Smooth muscle cell (in vitro differentiated cells): ENCODE measurements around the gene GRAP2. TPM values are rescaled to one million over a fixed set of nuclear protein-coding genes. Genes with fewer than 3 reads are reported as not detected.
A peak's percentile ranks its signal among the peaks of the same experiment; 100 is the strongest.
"Not testable (repeated sequence)": the region's sequence is repeated elsewhere in the genome, so short reads cannot be mapped to it uniquely, and the experiment has no call there.

Source experiments
- DNase-seq: peaks from one replicate; lab custom pipeline; 2025; ENCODE audit not compliant: unreplicated experiment; lab: John Stamatoyannopoulos, UW
- H2AFZ ChIP-seq: fragments of 200-600 bp; sonication (generic); 2 replicates; pipeline ENCODE4 v1.6.0; 2016; ENCODE audit warnings: antibody characterized with exemption, low read depth, mild to moderate bottlenecking
- H3F3A ChIP-seq: fragments of 200-600 bp; sonication (generic); 2 replicates; pipeline ENCODE4 v1.6.0; 2017; ENCODE audit warnings: antibody characterized with exemption, low read depth
- H3K27ac ChIP-seq: fragments of 200-600 bp; sonication (generic); 2 replicates; pipeline ENCODE4 v1.5.1; 2016; ENCODE audit warnings: low read depth, mild to moderate bottlenecking
- H3K27me3 ChIP-seq: fragments of 200-600 bp; sonication (generic); 2 replicates; pipeline ENCODE4 v1.6.1; 2016; ENCODE audit warnings: low read depth, mild to moderate bottlenecking
- H3K36me3 ChIP-seq: fragments of 200-600 bp; sonication (generic); 2 replicates; pipeline ENCODE4 v1.5.1; 2016; ENCODE audit warnings: low read depth
- H3K4me1 ChIP-seq: fragments of 200-600 bp; sonication (generic); 2 replicates; pipeline ENCODE4 v1.5.1; 2016; ENCODE audit warnings: low read depth
- H3K4me2 ChIP-seq: fragments of 200-600 bp; sonication (generic); 2 replicates; pipeline ENCODE4 v1.6.0; 2016; ENCODE audit warnings: mild to moderate bottlenecking
- H3K4me3 ChIP-seq: fragments of 200-600 bp; sonication (generic); 2 replicates; pipeline ENCODE4 v1.5.1; 2016; ENCODE audit warnings: mild to moderate bottlenecking
- H3K79me2 ChIP-seq: fragments of 200-600 bp; sonication (generic); 2 replicates; pipeline ENCODE4 v1.6.0; 2016; ENCODE audit warnings: low read depth, mild to moderate bottlenecking
- H3K9ac ChIP-seq: fragments of 200-600 bp; sonication (generic); 2 replicates; pipeline ENCODE4 v1.6.0; 2016; ENCODE audit warnings: low read depth
- H3K9me3 ChIP-seq: fragments of 200-600 bp; sonication (generic); replicated peaks from 2 replicates; pipeline ENCODE4 v1.5.1; 2016; ENCODE audit warnings: low read depth
- H4K20me1 ChIP-seq: fragments of 200-600 bp; sonication (generic); 2 replicates; pipeline ENCODE4 v1.6.0; 2016; ENCODE audit warnings: low read depth
- CTCF ChIP-seq: fragments of 200-600 bp; sonication (generic); IDR thresholded peaks from 2 replicates; pipeline ENCODE4 v1.5.1; 2017; ENCODE audit warnings: borderline replicate concordance, mild to moderate bottlenecking, antibody characterized with exemption; ENCODE audit not compliant: insufficient read depth, poor library complexity, severe bottlenecking
- WGBS: methylation state at CpG from one replicate; pipeline ENCODE4 v1.1.7; 2016; ENCODE audit warnings: low lambda C conversion rate; 5-methylcytosine and 5-hydroxymethylcytosine counted together
- polyA plus RNA-seq: library from polyadenylated mRNA; unstranded; fragments of >200 nt; fragmentation: Nextera tagmentation; extraction: Ambion mirVana; gene quantifications from 2 replicates; pipeline ENCODE4 v1.2.1, GENCODE V29; 2016
- total RNA-seq: library from RNA; depleted of rRNA; stranded (reverse); fragments of >200 nt; gene quantifications from 2 replicates; pipeline ENCODE4 v1.2.3, GENCODE V29; 2014

Gene GRAP2
- total and polyA plus RNA-seq, 2 experiments from 2014 or later = not detected

DNA sequence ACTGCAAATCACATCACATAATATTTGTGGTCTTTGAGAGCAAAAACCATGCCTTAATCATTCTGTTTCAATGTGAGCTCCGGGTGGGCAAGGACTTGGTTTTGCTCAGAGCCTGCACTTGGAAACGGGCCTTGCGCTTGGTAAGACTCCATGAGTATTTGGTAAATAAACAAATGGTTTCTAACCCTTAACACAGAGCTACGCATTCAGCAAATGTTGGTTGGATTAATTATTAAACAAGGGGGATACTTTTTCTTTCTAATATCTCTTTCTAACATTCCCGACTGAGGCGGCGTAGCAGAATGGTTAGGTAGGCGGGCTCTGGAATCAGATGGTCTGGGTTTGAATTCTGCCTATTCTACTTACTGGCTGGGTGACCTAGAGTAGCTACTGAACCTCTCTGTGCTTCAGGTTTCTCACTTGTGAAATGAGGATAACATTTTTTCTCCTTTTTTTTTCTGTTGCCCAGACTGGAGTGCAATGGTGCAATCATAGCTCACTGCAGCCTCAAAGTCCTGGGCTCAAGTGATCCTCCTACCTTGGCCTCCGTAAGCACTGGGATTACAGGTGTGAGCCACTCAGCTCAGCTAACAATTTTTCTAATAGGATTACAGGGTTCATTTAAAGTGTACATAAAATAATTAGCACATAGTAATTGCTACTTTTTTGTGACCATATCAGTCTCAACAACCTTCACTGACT is 90.4 kb downstream of the GRAP2 start:
- Histone ChIP-seq H3K27me3 (peaks cover 44% of the 10 kb centered on the region), H3K9me3 (no peaks in the 10 kb centered on the region), H3K79me2 (no peaks in the 10 kb centered on the region), H3F3A (peaks cover 4% of the 10 kb centered on the region), H3K4me3 (no peak overlapping the region), H3K36me3 (no peaks in the 10 kb centered on the region), H3K9ac (no peak overlapping the region), H3K27ac (no peak overlapping the region), H3K4me2 (no peak overlapping the region), H4K20me1 (no peaks in the 10 kb centered on the region), H3K4me1 (peaks cover 7% of the 10 kb centered on the region), H2AFZ (no peak overlapping the region)
- WGBS = 94% methylated on average over 9 of the region's 9 CpGs
- no peak for TF ChIP-seq CTCF
- no peak for DNase-seq

GRCh38 chr22:39992088-39992826 is 91.4 kb downstream of the GRAP2 start:
- H4K20me1 ChIP-seq = no peaks in the 10 kb centered on the region
- H3K9ac ChIP-seq = no peak overlapping the region
- H3K4me1 ChIP-seq = peaks cover 10% of the 10 kb centered on the region
- no peaks in the 10 kb centered on the region for H3K9me3 ChIP-seq
- H3K4me3 ChIP-seq = no peak overlapping the region
- H3K4me2 ChIP-seq = no peak overlapping the region
- DNase-seq = no peak
- 86% methylated on average over 5 of the region's 5 CpGs for WGBS
- no peaks in the 10 kb centered on the region for H3K79me2 ChIP-seq
- no peak overlapping the region for H2AFZ ChIP-seq
- no peak for TF ChIP-seq CTCF
- no peaks in the 10 kb centered on the region for H3K36me3 ChIP-seq
- no peak overlapping the region for H3K27ac ChIP-seq
- H3K27me3 ChIP-seq = peaks cover 49% of the 10 kb centered on the region
- H3F3A ChIP-seq = peaks cover 9% of the 10 kb centered on the region

DNA sequence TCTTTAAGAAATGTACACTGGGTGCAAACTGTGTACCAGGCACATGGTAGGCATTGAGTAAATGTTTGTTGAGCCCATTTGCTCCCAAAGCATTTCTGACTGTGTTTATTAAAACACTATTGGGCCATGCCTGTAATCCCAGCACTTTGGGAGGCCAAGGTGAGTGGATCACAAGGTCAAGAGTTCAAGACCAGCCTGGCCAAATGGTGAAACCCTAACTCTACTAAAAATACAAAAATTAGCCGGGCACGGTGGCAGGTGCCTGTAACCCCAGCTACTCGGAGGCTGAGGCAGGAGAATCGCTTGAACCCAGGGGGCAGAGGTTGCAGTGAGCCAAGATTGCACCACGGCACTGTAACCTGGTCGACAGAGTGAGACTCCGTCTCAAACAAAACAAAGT is 92.0 kb downstream of the GRAP2 start:
- DNase-seq, H3K27ac ChIP-seq, H4K20me1 ChIP-seq, H3K9me3 ChIP-seq, H3K9ac ChIP-seq, H3K79me2 ChIP-seq, H3K36me3 ChIP-seq, H3K4me3 ChIP-seq, H3K4me2 ChIP-seq, H3F3A ChIP-seq, H2AFZ ChIP-seq: not testable (repeated sequence)
- WGBS = 96% methylated on average over 7 of the region's 7 CpGs
- peaks cover 16% of the 10 kb centered on the region for H3K4me1 ChIP-seq
- H3K27me3 ChIP-seq = peaks cover 49% of the 10 kb centered on the region

DNA sequence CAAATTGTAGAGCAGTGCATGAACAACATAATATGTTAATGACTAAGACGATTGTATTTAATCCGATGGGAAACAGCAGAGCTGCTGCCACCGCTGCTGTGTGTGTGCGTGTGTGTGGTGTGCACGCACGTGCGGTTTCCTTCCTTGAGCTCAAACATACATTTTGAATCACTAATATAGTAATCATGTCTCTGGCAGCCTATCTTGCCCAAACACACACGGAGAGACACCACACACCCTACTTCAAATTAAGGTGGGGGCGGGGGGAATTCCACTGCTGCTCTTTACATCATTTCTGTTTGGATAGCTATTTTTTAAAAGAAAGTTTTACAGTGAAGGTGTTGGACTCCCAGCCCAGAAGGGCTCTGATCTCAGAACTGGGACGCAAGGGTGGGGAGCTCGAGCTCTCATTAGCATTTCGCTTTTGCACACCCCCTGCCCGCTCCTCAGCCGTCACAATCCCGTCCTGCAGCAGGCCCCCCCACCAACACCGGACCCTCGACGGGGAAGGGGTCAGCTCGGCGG is 93.2 kb downstream of the GRAP2 start:
- TF ChIP-seq CTCF = no peak
- Histone ChIP-seq H3K27me3 (peaks cover 43% of the 10 kb centered on the region), H3K4me3 (peak overlapping the region; percentile 10), H3K36me3 (no peaks in the 10 kb centered on the region), H3K27ac (no peak overlapping the region), H3K9ac (no peak overlapping the region), H3F3A (peaks cover 9% of the 10 kb centered on the region), H3K4me1 (peaks cover 28% of the 10 kb centered on the region), H4K20me1 (no peaks in the 10 kb centered on the region), H3K4me2 (peak overlapping the region; percentile 63), H3K79me2 (no peaks in the 10 kb centered on the region), H3K9me3 (no peaks in the 10 kb centered on the region), H2AFZ (no peak overlapping the region)
- 53% methylated on average over 20 of the region's 20 CpGs for WGBS
- no peak for DNase-seq
